ENCODE measurements around the gene CLEC4M. TPM values are rescaled to one million over a fixed set of nuclear protein-coding genes. Genes with fewer than 3 reads are reported as not detected.

Gene CLEC4M
- total RNA-seq, 4 donors from 2014 or later: not detected

DNA sequence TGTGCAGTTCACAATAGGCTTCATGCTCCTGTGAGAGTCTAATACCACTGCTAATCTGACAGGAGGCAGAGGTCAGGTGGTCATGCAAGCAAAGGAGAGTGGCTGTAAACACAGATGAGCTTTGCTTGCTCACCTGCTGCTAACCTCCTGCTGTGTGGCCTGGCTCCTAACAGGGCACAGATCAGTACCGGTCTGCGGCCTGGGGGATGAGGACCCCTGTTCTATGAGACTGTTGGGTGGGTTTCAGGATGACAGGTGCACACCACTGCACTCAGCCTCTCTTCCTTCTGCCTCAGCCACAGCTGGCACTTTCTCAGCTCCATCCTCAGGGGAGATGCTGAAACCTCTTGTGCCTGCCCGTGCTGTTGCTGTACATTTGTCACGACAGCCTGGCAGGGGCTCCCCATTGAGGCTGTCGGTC, 40.8 kb upstream of the CLEC4M start:
- intact Hi-C loops (cut with DNase I; ENCODE audit: low total_unique reads): no loop called here
- Histone ChIP-seq H3K36me3 (no peaks in the 10 kb centered on the region), H3K4me3 (no peak overlapping the region), H3K4me1 (no peaks in the 10 kb centered on the region), H3K27ac (no peak overlapping the region), H3K27me3 (no peaks in the 10 kb centered on the region), H3K9me3 (no peaks in the 10 kb centered on the region)
- in situ Hi-C loops (cut with MboI; ENCODE audit: low sequenced_read_pairs in 4 of 4): no loop called here
- no peak for DNase-seq
- TF ChIP-seq, protein P1, sequence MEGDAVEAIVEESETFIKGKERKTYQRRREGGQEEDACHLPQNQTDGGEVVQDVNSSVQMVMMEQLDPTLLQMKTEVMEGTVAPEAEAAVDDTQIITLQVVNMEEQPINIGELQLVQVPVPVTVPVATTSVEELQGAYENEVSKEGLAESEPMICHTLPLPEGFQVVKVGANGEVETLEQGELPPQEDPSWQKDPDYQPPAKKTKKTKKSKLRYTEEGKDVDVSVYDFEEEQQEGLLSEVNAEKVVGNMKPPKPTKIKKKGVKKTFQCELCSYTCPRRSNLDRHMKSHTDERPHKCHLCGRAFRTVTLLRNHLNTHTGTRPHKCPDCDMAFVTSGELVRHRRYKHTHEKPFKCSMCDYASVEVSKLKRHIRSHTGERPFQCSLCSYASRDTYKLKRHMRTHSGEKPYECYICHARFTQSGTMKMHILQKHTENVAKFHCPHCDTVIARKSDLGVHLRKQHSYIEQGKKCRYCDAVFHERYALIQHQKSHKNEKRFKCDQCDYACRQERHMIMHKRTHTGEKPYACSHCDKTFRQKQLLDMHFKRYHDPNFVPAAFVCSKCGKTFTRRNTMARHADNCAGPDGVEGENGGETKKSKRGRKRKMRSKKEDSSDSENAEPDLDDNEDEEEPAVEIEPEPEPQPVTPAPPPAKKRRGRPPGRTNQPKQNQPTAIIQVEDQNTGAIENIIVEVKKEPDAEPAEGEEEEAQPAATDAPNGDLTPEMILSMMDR (IDR thresholded peaks at IDR 0.05 in 4 of 5, conservative IDR thresholded peaks at IDR 0.05 in 1 of 5): no peak
- TF ChIP-seq POLR2A (IDR thresholded peaks at IDR 0.05): no peak
- ATAC-seq: no peak

DNA sequence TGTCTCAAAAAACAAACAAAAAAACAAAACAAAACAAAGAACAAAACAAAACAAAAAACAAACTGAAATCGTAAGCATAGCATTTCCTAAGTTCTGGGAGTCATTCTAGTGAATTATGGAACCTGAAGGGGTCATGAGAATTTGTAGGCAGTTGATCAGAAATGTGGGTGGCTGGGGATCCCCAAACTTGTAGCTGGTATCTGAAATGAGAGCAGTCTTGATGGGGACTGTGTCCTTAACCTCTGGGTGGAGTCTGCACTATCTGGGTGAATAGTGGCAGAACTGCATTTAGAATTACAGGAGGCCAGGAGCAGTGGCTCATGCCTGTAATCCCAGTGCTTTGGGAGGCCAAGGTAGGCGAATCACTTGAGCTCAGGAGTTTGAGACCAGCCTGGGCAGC, 37.3 kb upstream of the CLEC4M start:
- intact Hi-C loops (cut with DNase I; ENCODE audit: low total_unique reads): no loop called here

DNA sequence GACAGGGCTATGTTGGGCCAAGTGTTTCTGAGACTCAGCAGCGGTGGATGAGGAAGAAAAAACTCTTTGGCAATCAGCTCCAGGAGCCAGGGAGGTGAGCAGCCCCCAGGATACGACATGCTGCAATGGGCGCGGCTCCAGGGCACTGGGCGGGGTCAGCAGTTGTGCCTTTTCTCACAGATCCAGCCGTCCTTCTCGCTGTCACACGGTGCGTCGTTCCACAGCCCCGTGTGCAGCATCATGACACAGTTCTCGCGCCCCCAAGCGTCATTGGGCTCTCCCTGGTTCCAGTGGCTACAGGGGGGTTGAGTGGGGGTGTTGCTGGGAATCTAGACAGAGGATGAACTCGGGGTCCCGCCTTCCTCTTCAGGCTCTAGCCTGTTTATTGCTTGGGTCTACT, 33.8 kb upstream of the CLEC4M start:
- H3K9me3 ChIP-seq: no peaks in the 10 kb centered on the region
- H3K4me3 ChIP-seq: no peak overlapping the region
- peaks cover 23 to 34% (median 32%) of the 10 kb centered on the region in 3 donors for H3K27me3 ChIP-seq
- no peak for DNase-seq
- TF ChIP-seq, protein P1 (IDR thresholded peaks at IDR 0.05 in 4 of 5, conservative IDR thresholded peaks at IDR 0.05 in 1 of 5): no peak
- no peak for TF ChIP-seq POLR2A (IDR thresholded peaks at IDR 0.05)
- in situ Hi-C loops (cut with MboI; ENCODE audit: low sequenced_read_pairs in 4 of 4) (no loop called here), intact Hi-C loops (cut with DNase I; ENCODE audit: low total_unique reads) (no loop called here)
- no peak for ATAC-seq
- no peaks in the 10 kb centered on the region for H3K4me1 ChIP-seq
- H3K27ac ChIP-seq: no peak overlapping the region
- H3K36me3 ChIP-seq: no peaks in the 10 kb centered on the region

More for the DNA sequence above, 37.3 kb upstream of the CLEC4M start:
- H3K4me3 ChIP-seq: no peak overlapping the region
- ATAC-seq (no peak), DNase-seq (no peak)
- H3K27ac ChIP-seq: no peak overlapping the region
- in situ Hi-C loops (cut with MboI; ENCODE audit: low sequenced_read_pairs in 4 of 4): no loop called here
- peaks cover 19 to 21% (median 20%) of the 10 kb centered on the region in 3 donors for H3K27me3 ChIP-seq
- H3K9me3 ChIP-seq: no peaks in the 10 kb centered on the region
- no peaks in the 10 kb centered on the region for H3K36me3 ChIP-seq
- H3K4me1 ChIP-seq: no peaks in the 10 kb centered on the region
- TF ChIP-seq POLR2A (IDR thresholded peaks at IDR 0.05): no peak
- TF ChIP-seq, protein P1 (IDR thresholded peaks at IDR 0.05 in 4 of 5, conservative IDR thresholded peaks at IDR 0.05 in 1 of 5): no peak

DNA sequence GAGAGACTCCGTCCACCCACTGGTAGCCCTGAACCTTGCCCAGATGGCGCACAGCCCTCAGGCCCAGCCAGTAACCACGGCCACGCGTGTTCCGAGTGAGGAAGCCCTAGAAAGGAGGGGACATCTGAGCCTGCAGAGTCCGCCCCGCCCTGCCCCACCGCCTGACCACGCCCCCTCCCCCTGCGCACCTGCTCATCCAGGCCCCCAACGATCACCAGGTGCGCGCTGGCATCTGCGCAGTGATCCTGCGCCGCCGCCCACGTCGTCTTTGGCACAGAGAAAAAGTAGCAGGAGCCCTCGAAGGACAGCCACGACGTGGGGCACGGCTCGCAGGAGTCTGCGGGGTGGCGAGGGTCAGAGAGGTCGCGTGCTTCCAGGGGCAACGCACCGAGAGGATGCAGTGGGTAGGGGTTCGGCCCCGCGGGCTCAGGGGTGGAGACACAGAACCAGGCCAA, 33.2 kb upstream of the CLEC4M start:
- H3K27me3 ChIP-seq: peaks cover 23 to 34% (median 32%) of the 10 kb centered on the region in 3 donors
- no peak for TF ChIP-seq POLR2A (IDR thresholded peaks at IDR 0.05)
- TF ChIP-seq, protein P1 (IDR thresholded peaks at IDR 0.05 in 4 of 5, conservative IDR thresholded peaks at IDR 0.05 in 1 of 5): no peak
- intact Hi-C loops (cut with DNase I; ENCODE audit: low total_unique reads): no loop called here
- no peaks in the 10 kb centered on the region for H3K36me3 ChIP-seq
- H3K4me3 ChIP-seq: no peak overlapping the region
- DNase-seq (no peak), ATAC-seq (no peak)
- H3K9me3 ChIP-seq: no peaks in the 10 kb centered on the region
- in situ Hi-C loops (cut with MboI; ENCODE audit: low sequenced_read_pairs in 4 of 4): no loop called here
- H3K27ac ChIP-seq: no peak overlapping the region
- H3K4me1 ChIP-seq: no peaks in the 10 kb centered on the region

Measured in gastrocnemius medialis (tissue), 4 donors.